GM03348 (cell line): ENCODE data around the gene LOXHD1.

Source experiments
- DNase-seq: peaks from one replicate; pipeline ENCODE4 v3.0.0; 2012; ENCODE audit warnings: low spot score

Gene LOXHD1

DNA sequence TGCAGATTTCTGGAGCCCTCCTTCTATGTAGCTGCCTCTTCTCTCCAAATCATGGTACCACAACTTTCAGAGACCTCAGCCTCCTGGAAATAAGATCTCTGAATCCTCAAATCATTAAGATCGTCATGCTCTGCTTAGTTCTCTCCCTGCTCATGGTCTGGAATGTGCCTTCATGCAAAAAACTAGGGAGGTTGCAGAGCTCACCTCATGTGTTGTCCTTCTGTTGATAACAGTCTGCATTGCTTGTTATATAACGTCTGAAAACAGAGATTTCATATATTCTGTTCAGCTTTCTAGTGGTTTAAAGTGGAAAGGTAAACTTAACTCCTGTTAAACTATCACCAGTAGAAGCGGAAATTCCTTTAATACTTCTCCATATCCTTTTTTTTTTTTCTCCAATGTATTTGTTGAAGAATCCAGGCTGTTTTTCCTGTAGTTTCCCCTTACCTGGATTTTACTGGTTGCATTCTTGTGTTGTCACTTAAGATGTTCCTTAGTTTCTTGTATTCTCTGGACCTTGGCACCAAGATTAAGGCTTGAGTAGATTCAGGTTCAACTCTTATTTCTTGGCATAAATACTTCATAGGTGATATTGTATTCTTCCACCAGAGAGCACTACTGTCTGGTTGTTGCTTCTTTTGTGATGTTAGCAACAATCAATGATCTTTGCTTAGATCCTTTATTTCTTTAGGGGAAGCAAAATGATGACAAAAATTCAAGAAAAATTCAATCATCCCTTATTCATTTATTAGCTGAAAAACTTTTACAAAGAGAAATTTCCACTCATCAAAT is 211.3 kb downstream of the LOXHD1 start:
- DNase-seq: no peak

- no peak for DNase-seq
Measured at GRCh38 chr18:46439037-46439436, 218.0 kb downstream of the LOXHD1 start.

DNA sequence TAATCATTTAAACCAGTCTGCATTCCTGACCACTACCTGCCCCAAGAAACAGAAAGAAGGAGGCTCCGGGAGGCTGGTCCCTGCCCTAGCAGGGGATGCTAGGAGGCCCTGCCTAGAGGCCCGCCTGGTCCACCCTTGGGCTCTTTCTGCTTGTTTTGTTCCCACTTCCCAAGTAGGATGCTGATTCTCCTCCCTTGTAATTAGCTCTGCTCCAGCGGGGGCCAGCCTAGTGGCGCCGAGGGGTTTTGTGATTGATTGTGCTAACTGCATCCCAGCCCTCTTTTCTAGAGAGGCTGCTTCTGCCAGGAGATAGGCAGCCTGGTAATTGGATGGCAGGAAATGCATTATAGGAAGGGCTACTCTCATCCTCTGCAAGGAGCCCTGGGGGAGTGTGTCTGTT is 220.0 kb downstream of the LOXHD1 start:
- no peak for DNase-seq

GRCh38 chr18:46436621-46437020 is 220.4 kb downstream of the LOXHD1 start:
- DNase-seq: no peak

- no peak for DNase-seq
Measured at GRCh38 chr18:46435031-46435430, 222.0 kb downstream of the LOXHD1 start.

DNA sequence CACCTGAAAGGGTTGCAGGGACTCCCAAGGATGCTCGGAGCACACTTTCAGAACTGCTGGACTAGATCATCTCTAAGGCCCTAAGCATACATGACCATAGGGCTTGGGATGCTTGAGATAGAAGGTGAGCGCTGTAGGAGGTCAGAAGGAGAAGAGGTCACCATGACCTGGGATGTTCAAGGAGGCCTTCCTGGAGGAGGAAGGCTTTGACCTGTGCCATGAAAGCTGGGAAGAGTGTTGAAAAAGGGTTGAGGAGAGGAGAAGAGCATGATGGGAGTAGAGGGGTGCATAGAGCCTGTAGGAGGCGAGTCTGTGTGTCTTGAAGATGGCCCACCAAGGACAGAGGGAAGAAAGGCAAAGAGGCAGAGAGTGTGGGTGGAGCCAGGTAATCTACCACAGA is 222.4 kb downstream of the LOXHD1 start:
- DNase-seq: no peak

DNA sequence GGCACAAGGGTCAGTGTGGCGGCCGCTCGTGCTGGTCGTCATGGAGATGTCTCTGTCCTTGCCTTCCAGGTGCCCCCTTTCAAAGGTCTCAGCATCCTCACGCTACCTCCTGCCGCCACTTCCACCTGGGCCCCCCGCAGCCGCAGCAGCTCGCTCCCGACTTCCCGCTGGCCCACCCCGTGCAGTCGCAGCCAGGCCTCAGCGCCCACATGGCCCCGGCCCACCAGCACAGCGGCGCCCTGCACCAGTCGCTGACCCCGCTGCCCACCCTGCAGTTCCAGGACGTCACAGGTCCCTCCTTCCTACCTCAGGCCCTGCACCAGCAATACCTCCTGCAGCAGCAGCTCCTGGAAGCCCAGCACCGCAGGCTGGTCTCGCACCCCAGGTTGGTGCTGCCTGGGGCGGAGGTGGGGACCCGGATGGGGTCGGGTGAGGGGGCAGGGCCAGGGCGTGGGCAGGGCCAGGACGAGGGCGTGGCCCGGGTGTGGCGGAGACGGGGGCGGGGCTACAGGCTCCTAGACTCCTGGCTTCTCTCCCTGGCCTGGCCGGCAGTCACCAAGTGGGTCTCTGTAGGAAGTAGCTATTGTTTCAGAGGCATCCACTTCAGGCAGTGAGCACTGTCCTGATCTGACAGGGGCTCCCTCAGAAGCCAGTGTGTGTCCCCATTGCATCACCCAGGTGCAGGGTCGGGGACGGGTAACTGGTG is 223.7 kb downstream of the LOXHD1 start:
- no peak for DNase-seq

GRCh38 chr18:46431522-46432171 is 225.4 kb downstream of the LOXHD1 start:
- DNase-seq: no peak

DNA sequence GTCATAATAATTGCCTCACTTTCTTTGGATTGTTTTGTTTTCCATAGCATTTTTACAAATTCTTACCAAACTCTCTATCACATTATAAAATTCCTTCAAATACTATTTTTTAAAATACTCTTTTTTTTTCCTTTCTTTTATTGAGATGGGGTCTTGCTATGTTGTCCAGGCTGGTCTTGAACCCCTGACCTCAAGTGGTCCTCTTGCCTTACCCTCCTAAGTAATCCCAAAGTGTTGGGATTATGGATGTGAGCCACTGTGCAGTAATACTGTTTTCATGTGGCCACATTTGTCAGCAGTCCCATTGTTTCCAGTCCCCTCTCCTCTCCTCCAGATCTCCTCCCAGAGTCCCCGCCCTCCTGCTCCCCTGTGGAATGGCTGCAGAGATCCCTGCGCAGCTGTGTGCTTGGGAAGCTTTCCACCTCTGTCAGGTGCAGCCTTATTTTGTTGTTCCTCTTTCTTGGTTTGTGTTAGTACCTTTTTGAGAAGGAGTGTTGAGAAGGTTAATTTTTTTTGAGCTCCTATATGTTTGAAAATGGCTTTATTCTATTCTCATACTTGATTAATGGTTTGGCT is 227.3 kb downstream of the LOXHD1 start:
- no peak for DNase-seq

GRCh38 chr18:46429130-46429529 is 227.9 kb downstream of the LOXHD1 start:
- DNase-seq: no peak

GRCh38 chr18:46428368-46428767 is 228.7 kb downstream of the LOXHD1 start:
- DNase-seq: no peak

DNA sequence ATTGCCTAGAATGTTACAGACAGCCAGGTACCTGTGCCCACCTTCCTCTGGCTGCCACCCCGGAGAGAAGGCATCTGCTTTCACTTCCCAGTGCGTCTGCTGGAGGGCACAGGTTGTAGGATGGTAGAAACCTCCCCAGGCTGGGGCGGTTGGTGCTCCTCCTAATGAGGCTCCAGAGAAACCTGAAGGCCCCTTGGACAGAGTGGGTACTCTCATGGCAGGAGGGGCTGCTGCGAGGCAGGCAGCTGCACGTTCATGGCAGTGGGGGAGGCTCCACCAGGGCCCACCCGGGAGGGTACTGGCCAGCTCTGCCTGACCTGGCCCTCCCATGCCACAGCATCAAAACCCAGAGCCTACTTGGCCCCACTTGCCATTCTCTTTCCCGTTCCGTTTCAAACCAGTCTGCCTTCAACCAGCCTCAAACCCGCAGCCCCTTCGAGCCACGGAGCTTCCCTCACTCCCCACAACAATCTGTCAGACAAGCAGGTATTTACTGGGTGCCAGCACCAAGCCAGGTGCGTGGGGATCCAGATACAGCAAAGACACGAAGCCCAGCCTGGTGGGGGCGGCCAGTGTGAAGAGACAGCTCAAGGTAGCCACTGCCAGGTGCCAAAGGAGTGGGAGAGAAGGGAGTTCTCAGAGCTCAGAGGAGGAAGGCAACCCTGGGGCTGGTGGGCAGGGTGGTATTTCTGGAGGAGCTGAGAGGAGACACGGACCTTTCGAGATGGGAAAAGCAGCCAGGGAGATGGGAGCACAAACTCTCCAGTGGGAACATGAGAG is 229.6 kb downstream of the LOXHD1 start:
- DNase-seq: no peak
